WTC11 (cell line): ENCODE measurements around the gene BAIAP2. TPM values are rescaled to one million over a fixed set of nuclear protein-coding genes. Genes with fewer than 3 reads are reported as not detected.

Source experiments
- ATAC-seq: fragments of 200-7000 bp; cut with Tn5 transposase; 2 replicates; pipeline ENCODE4 v1.10.0; 2021; ENCODE audit warnings: mild to moderate bottlenecking, moderate library complexity
- CTCF ChIA-PET: fragments of 300-600 bp; sonication (Branson Sonifier 250); formaldehyde crosslinking; loops from one replicate; lab custom pipeline; 2021; ENCODE audit warnings: antibody characterized with exemption; lab: Charles Lee
- POLR2A ChIA-PET: fragments of 350-600 bp; sonication (Branson Sonifier 250); formaldehyde crosslinking; loops from one replicate; lab custom pipeline; 2021; ENCODE audit warnings: antibody characterized with exemption; lab: Charles Lee
- DNase-seq: peaks from one replicate; pipeline ENCODE4 v3.0.0; 2021; ENCODE audit warnings: low spot score
- H3K27ac Mint-ChIP-seq: 2 replicates; pipeline ENCODE4 v1.8.0; 2021; ENCODE audit warnings: mixed read lengths
- H3K27me3 Mint-ChIP-seq: 2 replicates; pipeline ENCODE4 v1.8.0; 2021; ENCODE audit warnings: low read depth, mild to moderate bottlenecking, moderate library complexity, mixed read lengths
- H3K36me3 Mint-ChIP-seq: 2 replicates; pipeline ENCODE4 v1.8.0; 2021; ENCODE audit warnings: mixed read lengths
- H3K4me1 Mint-ChIP-seq: 2 replicates; pipeline ENCODE4 v1.8.0; 2022; ENCODE audit warnings: mixed read lengths
- H3K4me3 Mint-ChIP-seq: 2 replicates; pipeline ENCODE4 v1.8.0; 2021; ENCODE audit warnings: mild to moderate bottlenecking, moderate library complexity, mixed read lengths
- H3K9me3 Mint-ChIP-seq: 2 replicates; pipeline ENCODE4 v1.8.0; 2021; ENCODE audit warnings: mixed read lengths
- AFF4 ChIP-seq: sonication (generic); formaldehyde crosslinking; IDR thresholded peaks from 2 replicates; pipeline ENCODE4 v1.8.1; 2023; ENCODE audit warnings: mild to moderate bottlenecking, missing genetic modification reagents, borderline replicate concordance
- ATF1 ChIP-seq: sonication (generic); formaldehyde crosslinking; IDR thresholded peaks from 2 replicates; pipeline ENCODE4 v1.8.1; 2023; ENCODE audit warnings: mild to moderate bottlenecking, moderate library complexity, missing genetic modification reagents
- CTCF ChIP-seq: fragments of 200-600 bp; IDR thresholded peaks from 2 replicates; pipeline ENCODE4 v1.8.0; 2022; ENCODE audit warnings: antibody characterized with exemption
- EMX1 ChIP-seq: fragments of 250-450 bp; sonication (Bioruptor Pico); IDR thresholded peaks from 2 replicates; pipeline ENCODE4 v1.8.0; 2021; ENCODE audit warnings: mild to moderate bottlenecking
- ETV6 ChIP-seq: sonication (generic); formaldehyde crosslinking; IDR thresholded peaks from 2 replicates; pipeline ENCODE4 v1.8.1; 2022; ENCODE audit warnings: mild to moderate bottlenecking, missing genetic modification reagents
- FOXJ3 ChIP-seq: sonication (generic); formaldehyde crosslinking; IDR thresholded peaks from 2 replicates; pipeline ENCODE4 v1.9.0; 2021; ENCODE audit warnings: missing genetic modification reagents, mild to moderate bottlenecking, borderline replicate concordance
- FOXP1 ChIP-seq: sonication (generic); formaldehyde crosslinking; IDR thresholded peaks from 2 replicates; pipeline ENCODE4 v1.8.0; 2022; ENCODE audit warnings: missing genetic modification reagents, mild to moderate bottlenecking, moderate library complexity, borderline replicate concordance
- FOXP4 ChIP-seq: sonication (generic); formaldehyde crosslinking; IDR thresholded peaks from 2 replicates; pipeline ENCODE4 v1.8.0; 2022; ENCODE audit warnings: mild to moderate bottlenecking, missing genetic modification reagents
- HMGA2 ChIP-seq: fragments of 250-450 bp; sonication (Bioruptor Pico); IDR thresholded peaks from 2 replicates; pipeline ENCODE4 v1.4.0; 2021; ENCODE audit warnings: mild to moderate bottlenecking, moderate library complexity
- MAX ChIP-seq: sonication (generic); formaldehyde crosslinking; IDR thresholded peaks from 2 replicates; pipeline ENCODE4 v1.8.0; 2022; ENCODE audit warnings: mild to moderate bottlenecking, missing genetic modification reagents
- MYBL2 ChIP-seq: sonication (generic); formaldehyde crosslinking; IDR thresholded peaks from 2 replicates; pipeline ENCODE4 v1.8.1; 2023; ENCODE audit warnings: mild to moderate bottlenecking, moderate library complexity, missing genetic modification reagents
- SOX15 ChIP-seq: fragments of 250-450 bp; sonication (Bioruptor Pico); IDR thresholded peaks from 2 replicates; pipeline ENCODE4 v1.9.0; 2021; ENCODE audit warnings: mild to moderate bottlenecking
- STAT6 ChIP-seq: sonication (generic); formaldehyde crosslinking; conservative IDR thresholded peaks from 2 replicates; pipeline ENCODE4 v1.8.1; 2023; ENCODE audit warnings: mild to moderate bottlenecking, low read depth, missing genetic modification reagents, moderate library complexity
- TEAD1 ChIP-seq: sonication (generic); formaldehyde crosslinking; IDR thresholded peaks from 2 replicates; pipeline ENCODE4 v1.8.0; 2022; ENCODE audit warnings: mild to moderate bottlenecking, missing genetic modification reagents
- TEAD4 ChIP-seq: sonication (generic); formaldehyde crosslinking; IDR thresholded peaks from 2 replicates; pipeline ENCODE4 v1.8.0; 2022; ENCODE audit warnings: mild to moderate bottlenecking, missing genetic modification reagents
- TP53 ChIP-seq: sonication (generic); formaldehyde crosslinking; IDR thresholded peaks from 2 replicates; pipeline ENCODE4 v1.8.1; 2023; ENCODE audit warnings: mild to moderate bottlenecking, missing genetic modification reagents
- USF1 ChIP-seq: sonication (generic); formaldehyde crosslinking; IDR thresholded peaks from 2 replicates; pipeline ENCODE4 v1.8.0; 2022; ENCODE audit warnings: mild to moderate bottlenecking, missing genetic modification reagents
- ZBTB21 ChIP-seq: sonication (generic); formaldehyde crosslinking; IDR thresholded peaks from 2 replicates; pipeline ENCODE4 v1.8.1; 2023; ENCODE audit warnings: mild to moderate bottlenecking, missing genetic modification reagents, borderline replicate concordance
- ZNF121 ChIP-seq: sonication (generic); formaldehyde crosslinking; IDR thresholded peaks from 2 replicates; pipeline ENCODE4 v1.8.0; 2023; ENCODE audit warnings: missing genetic modification reagents
- ZNF423 ChIP-seq: fragments of 250-450 bp; sonication (Bioruptor Pico); IDR thresholded peaks from 2 replicates; pipeline ENCODE4 v2.1.2; 2022; ENCODE audit warnings: mild to moderate bottlenecking, moderate library complexity
- total RNA-seq: library from RNA; stranded (reverse); gene quantifications from 3 replicates; pipeline ENCODE4 v1.2.3, GENCODE V29; 2021

Gene BAIAP2
- total RNA-seq, 1 experiment from 2014 or later = 20.7 TPM

GRCh38 chr17:81057079-81057730 lies 22.3 kb downstream of the BAIAP2 start:
- Mint-ChIP-seq H3K4me3 (no peak overlapping the region), H3K36me3 (no peaks in the 10 kb centered on the region), H3K27ac (peak overlapping the region; percentile 42), H3K9me3 (no peaks in the 10 kb centered on the region), H3K4me1 (0 out of 2 replicates have a peak, but pooled peaks cover 3% of the 10 kb centered on the region), H3K27me3 (no peaks in the 10 kb centered on the region)
- ChIA-PET CTCF (interaction anchor here (0.9 to 1.7 kb wide), 5 partner anchors 16 to 68 kb away, joined by 3 to 6 read pairs (median 3); no protein-coding TSS in a partner anchor), POLR2A (no interaction called here)
- DNase-seq (no peak), ATAC-seq (no peak; the same call in 1 of the 2 replicates)
- TF ChIP-seq ZNF121 (no peak), STAT6 (CRISPR knock-in tag) (no peak), TEAD1 (no peak), FOXJ3 (CRISPR knock-in tag) (no peak), USF1 (CRISPR knock-in tag) (no peak), SOX15 (CRISPR knock-in tag) (no peak), ATF1 (CRISPR knock-in tag) (no peak), CTCF (no peak), ZNF423 (CRISPR knock-in tag) (no peak), ZBTB21 (CRISPR knock-in tag) (no peak), TP53 (no peak), TEAD4 (CRISPR knock-in tag) (no peak)

GRCh38 chr17:81057777-81058176 lies 22.8 kb downstream of the BAIAP2 start:
- H3K27me3 Mint-ChIP-seq = no peaks in the 10 kb centered on the region
- ChIA-PET CTCF (interaction anchor here (0.9 to 1.6 kb wide), 3 partner anchors 40 to 69 kb away, joined by 3 to 6 read pairs (median 3); no protein-coding TSS in a partner anchor), POLR2A (interaction anchor here (0.6 kb wide), 1 partner anchor 30 kb away, joined by 5 read pairs; no protein-coding TSS in a partner anchor)
- ATAC-seq = no peak
- no peak overlapping the region for H3K27ac Mint-ChIP-seq
- H3K4me3 Mint-ChIP-seq = no peak overlapping the region
- DNase-seq = no peak
- H3K36me3 Mint-ChIP-seq = no peaks in the 10 kb centered on the region
- no peaks in the 10 kb centered on the region for H3K9me3 Mint-ChIP-seq
- 0 out of 2 replicates have a peak, but pooled peaks cover 3% of the 10 kb centered on the region for H3K4me1 Mint-ChIP-seq
- TF ChIP-seq EMX1 (CRISPR knock-in tag) = no peak
- no peak for TF ChIP-seq FOXP1 (CRISPR knock-in tag)
- TF ChIP-seq HMGA2 (CRISPR knock-in tag) = no peak
- TF ChIP-seq AFF4 = no peak
- no peak for TF ChIP-seq ETV6 (CRISPR knock-in tag)
- TF ChIP-seq MYBL2 (CRISPR knock-in tag) = no peak
- no peak for TF ChIP-seq ZBTB21 (CRISPR knock-in tag)
- no peak for TF ChIP-seq MAX (CRISPR knock-in tag)
- no peak for TF ChIP-seq FOXP4 (CRISPR knock-in tag)
